Measurements from ENCODE around the gene CIT.

CIT gene

GRCh38 chr12:119682639-119683252 is 194.4 kb downstream of the CIT start:
- DNase-seq (ENCODE audit: extremely low read depth in 1 of 2, low read depth in 1 of 2): no peak

GRCh38 chr12:119681728-119682638 is 195.1 kb downstream of the CIT start:
- DNase-seq (ENCODE audit: extremely low read depth in 1 of 2, low read depth in 1 of 2): no peak

GRCh38 chr12:119681111-119681510 is 196.0 kb downstream of the CIT start:
- no peak for DNase-seq (ENCODE audit: extremely low read depth in 1 of 2, low read depth in 1 of 2)

GRCh38 chr12:119679490-119679889 is 197.6 kb downstream of the CIT start:
- DNase-seq (ENCODE audit: extremely low read depth in 1 of 2, low read depth in 1 of 2): no peak

GRCh38 chr12:119679081-119679480 is 198.0 kb downstream of the CIT start:
- no peak for DNase-seq (ENCODE audit: extremely low read depth in 1 of 2, low read depth in 1 of 2)

GRCh38 chr12:119678459-119678858 is 198.7 kb downstream of the CIT start:
- no peak for DNase-seq (ENCODE audit: extremely low read depth in 1 of 2, low read depth in 1 of 2)

- no peak for DNase-seq (ENCODE audit: extremely low read depth in 1 of 2, low read depth in 1 of 2)
Observed at GRCh38 chr12:119676573-119676972, 200.5 kb downstream of the CIT start.

GRCh38 chr12:119676022-119676421 is 201.1 kb downstream of the CIT start:
- no peak for DNase-seq (ENCODE audit: extremely low read depth in 1 of 2, low read depth in 1 of 2)

GRCh38 chr12:119674560-119674959 is 202.6 kb downstream of the CIT start:
- no peak for DNase-seq (ENCODE audit: extremely low read depth in 1 of 2, low read depth in 1 of 2)

GRCh38 chr12:119673634-119674033 is 203.5 kb downstream of the CIT start:
- DNase-seq (ENCODE audit: extremely low read depth in 1 of 2, low read depth in 1 of 2): no peak

GRCh38 chr12:119672194-119672593 is 204.9 kb downstream of the CIT start:
- DNase-seq (ENCODE audit: extremely low read depth in 1 of 2, low read depth in 1 of 2): no peak

GRCh38 chr12:119671070-119671469 is 206.1 kb downstream of the CIT start:
- no peak for DNase-seq (ENCODE audit: extremely low read depth in 1 of 2, low read depth in 1 of 2)

- no peak for DNase-seq (ENCODE audit: extremely low read depth in 1 of 2, low read depth in 1 of 2)
Observed at GRCh38 chr12:119669744-119670472, 207.2 kb downstream of the CIT start.

- DNase-seq (ENCODE audit: extremely low read depth in 1 of 2, low read depth in 1 of 2): no peak
Observed at GRCh38 chr12:119668324-119668841, 208.7 kb downstream of the CIT start.

GRCh38 chr12:119667577-119668323 is 209.4 kb downstream of the CIT start, which contains the start of gene PRKAB1:
PRKAB1 (plus strand) TSS chr12:119668133; CDS start chr12:119668245, 112 bp downstream.
- DNase-seq (ENCODE audit: extremely low read depth in 1 of 2, low read depth in 1 of 2): peak; percentile 93 to 95

GRCh38 chr12:119666900-119667576 is 210.1 kb downstream of the CIT start:
- no peak for DNase-seq (ENCODE audit: extremely low read depth in 1 of 2, low read depth in 1 of 2)

GRCh38 chr12:119666226-119666795 is 210.8 kb downstream of the CIT start:
- no peak for DNase-seq (ENCODE audit: extremely low read depth in 1 of 2, low read depth in 1 of 2)

GRCh38 chr12:119665164-119665929 is 211.8 kb downstream of the CIT start:
- DNase-seq (ENCODE audit: extremely low read depth in 1 of 2, low read depth in 1 of 2): no peak

GRCh38 chr12:119664642-119665041 is 212.5 kb downstream of the CIT start:
- no peak for DNase-seq (ENCODE audit: extremely low read depth in 1 of 2, low read depth in 1 of 2)
